T1000 (cell line): ENCODE measurements around the gene TSC22D1.

Experiments used
- DNase-seq: peaks from one replicate; lab custom pipeline; 2025; ENCODE audit warnings: mixed read lengths; lab: John Stamatoyannopoulos, UW

Gene TSC22D1

GRCh38 chr13:44426461-44426860 lies 149.7 kb downstream of the TSC22D1 start:
- DNase-seq, result no peak

DNA sequence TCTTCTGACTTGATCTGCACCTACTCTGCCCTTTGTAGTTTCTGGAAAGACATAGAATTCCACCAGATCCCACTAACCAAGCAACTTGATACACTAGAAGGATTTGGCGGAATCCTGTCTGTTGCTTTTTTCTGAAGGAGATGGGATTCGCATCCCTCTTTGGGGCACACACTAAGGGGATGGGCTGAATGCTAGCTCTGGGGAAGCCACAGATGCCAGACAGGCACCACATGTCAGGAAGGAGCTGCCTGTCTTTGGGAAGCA lies 150.4 kb downstream of the TSC22D1 start:
- no peak for DNase-seq

DNA sequence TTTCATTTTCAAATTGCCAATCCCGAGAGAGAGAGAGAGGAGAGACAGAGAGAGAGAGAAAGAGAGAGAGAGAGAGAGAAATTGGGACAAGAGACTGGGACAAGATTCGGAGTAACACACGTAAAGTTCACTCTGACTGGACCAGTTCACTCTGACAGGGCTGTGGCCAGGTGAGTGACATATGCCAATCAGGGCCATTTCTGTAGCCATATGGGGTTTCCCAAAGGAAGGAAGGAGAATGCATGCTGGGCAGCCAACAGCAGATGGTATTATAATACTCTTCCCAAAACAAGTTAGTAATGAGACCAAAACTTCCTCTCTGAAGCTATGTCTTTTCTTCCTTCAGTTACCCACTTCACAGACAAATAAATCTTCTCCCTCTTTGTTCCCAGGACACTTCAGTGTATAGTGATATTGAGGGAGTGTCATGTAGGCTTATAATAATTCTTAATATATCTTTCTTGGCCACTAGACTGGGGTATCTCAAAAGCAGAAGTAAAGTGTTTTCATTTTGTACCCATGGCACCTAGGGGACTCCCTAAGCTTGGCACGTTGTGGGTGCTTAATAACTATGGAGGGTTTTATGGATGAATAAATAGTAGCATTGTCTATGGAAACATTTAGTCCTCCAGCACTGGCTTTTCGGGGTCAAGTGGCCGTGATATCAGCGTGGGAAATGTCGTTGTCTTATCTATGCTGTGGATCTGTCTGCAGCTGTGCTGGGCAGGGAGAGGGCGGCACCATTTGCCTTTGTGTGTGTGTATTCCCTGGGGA lies 150.9 kb downstream of the TSC22D1 start:
- DNase-seq, result no peak

GRCh38 chr13:44423824-44424223 lies 152.3 kb downstream of the TSC22D1 start:
- DNase-seq, result no peak

- DNase-seq, result no peak
These were observed 153.1 kb downstream of the TSC22D1 start for GRCh38 chr13:44422755-44423643.

- no peak for DNase-seq
These were observed 154.1 kb downstream of the TSC22D1 start for GRCh38 chr13:44421853-44422525.

DNA sequence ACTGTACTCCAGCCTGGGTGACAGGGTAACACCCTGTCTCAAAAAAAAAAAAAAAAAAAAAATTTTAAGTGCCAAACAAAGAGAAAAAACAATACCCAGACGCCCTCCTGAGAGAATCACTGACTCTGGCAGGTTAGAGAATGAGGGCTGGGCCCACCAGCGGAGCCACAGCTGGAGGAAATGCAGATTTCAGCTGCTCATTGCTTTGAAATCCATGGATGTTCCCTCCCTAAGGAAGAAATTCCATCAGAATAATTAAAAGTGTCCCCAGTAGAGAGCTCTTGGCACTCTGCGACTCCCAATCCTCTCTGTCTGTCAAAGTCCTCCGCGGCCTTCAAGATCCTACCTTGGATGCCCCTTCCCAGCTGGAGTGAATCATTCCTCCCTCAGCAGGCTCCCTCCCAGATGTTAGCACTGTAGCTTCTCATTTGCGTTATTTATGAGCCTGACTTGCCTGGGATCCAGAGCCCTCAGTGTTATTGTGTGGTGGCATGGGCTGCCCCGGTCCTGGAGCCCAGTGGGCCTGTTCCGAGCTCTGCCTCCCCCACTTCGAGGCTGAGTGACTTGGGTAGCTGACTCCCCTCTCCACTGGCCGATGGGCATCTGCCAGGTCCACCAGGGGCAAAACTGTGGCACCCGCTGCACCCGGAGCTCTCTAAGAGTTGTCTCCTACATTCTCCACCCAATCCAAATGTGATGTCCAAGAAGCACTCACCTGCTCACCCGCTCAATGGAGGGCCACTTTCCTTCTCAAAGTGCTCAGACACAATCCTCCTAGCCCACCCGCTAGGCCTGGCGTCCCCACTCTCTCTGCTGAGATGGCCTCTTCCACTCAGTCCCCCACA lies 155.5 kb downstream of the TSC22D1 start:
- DNase-seq, result no peak

DNA sequence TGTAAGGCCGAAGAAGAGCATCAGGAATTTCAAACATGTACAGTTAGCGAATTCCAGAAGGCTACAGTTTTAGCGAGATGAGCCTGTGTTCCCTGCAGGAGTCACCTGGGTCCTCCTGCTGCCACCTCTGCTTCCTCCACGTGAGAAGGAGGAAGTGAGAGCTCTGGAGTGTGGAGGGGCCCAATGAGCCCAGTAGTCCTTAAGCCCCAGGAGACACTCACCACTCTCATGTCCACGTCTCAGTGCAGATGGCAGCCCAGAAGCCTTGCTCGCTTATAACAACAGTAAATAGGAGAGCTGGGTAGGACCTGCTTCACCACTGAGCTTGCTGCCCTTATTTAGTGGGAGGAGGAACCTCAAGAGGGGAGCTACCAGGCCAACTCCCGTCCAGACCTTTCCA lies 158.3 kb downstream of the TSC22D1 start:
- no peak for DNase-seq

- no peak for DNase-seq
These were observed 158.7 kb downstream of the TSC22D1 start for GRCh38 chr13:44417446-44417845.

DNA sequence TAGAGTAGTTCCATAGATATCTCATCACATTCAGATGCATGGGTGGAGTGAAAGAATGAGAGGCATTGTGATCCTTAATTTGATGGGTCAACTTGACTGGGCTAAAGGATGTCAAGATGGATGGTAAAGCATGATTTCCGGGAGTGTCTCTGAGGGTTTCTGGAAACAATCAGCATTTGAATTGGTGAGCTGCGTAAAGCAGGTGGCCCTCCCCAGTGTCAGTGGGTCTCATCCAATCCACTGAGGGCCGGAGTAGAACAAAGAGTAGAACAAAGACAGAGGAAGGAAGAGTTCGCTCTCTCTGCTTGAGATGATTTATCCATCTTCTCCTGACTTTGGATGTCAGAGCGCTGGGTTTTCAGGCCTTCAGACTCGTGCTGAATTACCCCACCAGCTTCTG lies 159.4 kb downstream of the TSC22D1 start:
- no peak for DNase-seq

DNA sequence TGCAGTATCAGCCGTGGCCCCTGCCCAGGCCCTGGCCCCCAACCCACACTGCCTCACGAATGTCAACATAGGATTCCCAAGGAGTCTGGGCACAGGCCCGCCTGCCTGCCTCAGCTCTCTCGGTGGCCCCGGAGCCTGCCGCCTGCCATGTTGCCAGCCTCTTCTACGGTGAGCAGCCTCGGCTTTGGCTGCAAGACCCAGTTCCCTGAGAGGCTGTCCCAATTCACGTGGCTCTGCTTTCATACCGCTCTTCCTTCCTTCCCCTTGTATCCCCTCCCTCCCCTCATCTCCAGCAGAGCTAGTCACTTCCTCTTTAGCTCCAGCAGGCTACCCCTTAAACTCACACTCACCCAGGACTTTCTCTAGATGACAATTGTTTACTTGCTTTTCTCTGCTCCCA lies 159.8 kb downstream of the TSC22D1 start:
- no peak for DNase-seq

DNA sequence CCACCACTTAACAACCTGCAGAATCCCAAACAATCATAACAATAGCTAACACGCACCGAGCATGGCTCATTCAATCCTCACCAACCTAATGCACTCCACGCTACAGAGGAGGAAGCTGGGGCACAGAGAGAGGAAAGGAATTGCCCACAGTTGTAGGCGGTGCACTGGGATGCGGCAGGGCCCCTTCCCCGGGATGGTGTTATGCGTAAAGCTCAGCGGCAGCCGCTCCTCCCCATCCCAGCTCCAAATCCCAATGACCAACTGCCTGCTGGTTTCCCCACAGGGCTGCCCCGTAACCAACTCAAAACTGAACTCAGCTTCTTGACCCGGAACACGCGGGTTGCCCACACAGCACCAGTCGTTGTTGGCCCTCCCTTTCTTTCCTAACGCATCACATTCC lies 160.3 kb downstream of the TSC22D1 start:
- no peak for DNase-seq

DNA sequence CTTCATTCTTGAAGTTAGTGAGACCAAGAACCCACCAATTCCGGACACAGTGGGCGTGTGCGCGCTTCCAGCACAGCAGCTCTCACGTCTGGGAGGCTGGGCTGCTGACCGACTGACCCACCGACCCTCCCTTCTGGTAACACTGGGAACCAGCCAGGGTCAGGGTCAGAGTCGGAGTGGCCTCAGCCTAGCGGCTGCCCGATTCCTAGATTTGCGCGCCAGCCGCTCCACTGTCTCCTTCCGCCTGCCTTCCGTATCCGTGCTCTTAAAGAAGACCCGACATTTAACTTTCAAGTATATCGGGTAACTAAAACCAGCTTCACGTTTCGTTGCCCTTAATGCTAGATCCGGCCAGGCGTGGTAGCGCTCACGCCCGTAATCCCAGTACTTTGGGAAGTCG lies 161.4 kb downstream of the TSC22D1 start:
- DNase-seq, result no peak

DNA sequence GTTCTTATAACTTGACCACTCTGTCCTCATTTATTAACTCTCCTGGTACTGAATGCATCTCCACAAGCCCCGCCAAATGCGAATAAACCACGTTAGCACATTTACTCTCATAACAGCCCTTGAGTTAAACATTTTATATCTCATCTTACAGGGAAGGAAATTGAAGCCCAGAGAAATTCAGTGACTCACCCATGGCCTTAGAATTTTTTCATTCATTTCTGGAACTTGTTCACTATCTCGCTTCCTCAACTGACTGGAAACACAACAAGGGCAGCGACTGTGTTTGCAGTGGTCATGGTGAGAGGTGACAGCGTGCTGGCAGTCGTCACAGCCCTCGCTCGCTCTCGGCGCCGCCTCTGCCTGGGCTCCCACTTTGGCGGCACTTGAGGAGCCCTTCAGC lies 163.0 kb downstream of the TSC22D1 start:
- DNase-seq, result no peak

- DNase-seq, result no peak
These were observed 163.7 kb downstream of the TSC22D1 start for GRCh38 chr13:44412346-44412935.

DNA sequence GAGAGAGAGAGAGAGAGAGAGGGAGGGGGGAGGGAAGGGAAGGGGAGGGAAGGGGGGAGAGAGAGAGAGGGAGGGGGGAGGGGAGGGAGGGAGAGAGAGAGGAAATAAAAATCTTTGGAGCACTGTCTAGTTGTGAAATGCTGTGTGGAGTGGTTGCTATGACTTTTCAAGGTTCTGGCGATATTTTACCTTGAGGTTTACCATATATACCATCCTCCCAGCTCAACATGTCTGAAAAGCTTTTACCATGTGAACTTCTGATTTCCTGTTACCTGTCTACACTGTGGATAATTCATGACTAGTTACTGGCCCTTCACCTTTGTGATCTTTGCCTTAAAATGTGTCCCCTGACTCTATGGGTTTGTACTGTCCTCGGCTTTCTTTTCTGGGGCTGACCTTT lies 164.3 kb downstream of the TSC22D1 start:
- no peak for DNase-seq

DNA sequence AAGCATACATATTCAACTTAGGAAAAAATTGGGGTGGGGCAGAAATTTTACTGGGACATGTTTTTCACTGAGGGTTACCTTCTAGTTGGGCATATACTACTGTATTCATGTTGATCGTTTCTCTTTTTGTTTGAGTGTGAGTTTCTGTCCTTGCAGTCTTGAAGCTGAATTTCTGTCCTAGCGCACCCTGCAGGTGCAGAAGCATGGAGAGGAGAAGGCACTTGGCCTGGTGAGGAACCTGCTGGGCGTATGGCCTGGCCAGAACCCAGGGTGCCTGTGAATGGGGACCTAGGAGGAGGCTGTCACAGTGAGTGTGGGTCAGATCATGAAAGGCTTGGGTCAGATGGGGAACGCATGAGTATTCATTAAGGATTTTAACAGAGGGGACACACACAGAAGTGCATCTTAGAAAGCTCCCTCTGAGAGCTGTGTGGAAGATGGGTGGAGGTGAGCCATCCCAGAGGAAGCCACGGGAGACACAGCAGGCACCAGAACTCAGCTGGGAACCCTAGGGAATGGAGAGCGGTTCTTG lies 165.7 kb downstream of the TSC22D1 start:
- DNase-seq, result no peak

- DNase-seq, result no peak
These were observed 166.5 kb downstream of the TSC22D1 start for GRCh38 chr13:44409595-44409994.

GRCh38 chr13:44407891-44408290 lies 168.2 kb downstream of the TSC22D1 start:
- no peak for DNase-seq

DNA sequence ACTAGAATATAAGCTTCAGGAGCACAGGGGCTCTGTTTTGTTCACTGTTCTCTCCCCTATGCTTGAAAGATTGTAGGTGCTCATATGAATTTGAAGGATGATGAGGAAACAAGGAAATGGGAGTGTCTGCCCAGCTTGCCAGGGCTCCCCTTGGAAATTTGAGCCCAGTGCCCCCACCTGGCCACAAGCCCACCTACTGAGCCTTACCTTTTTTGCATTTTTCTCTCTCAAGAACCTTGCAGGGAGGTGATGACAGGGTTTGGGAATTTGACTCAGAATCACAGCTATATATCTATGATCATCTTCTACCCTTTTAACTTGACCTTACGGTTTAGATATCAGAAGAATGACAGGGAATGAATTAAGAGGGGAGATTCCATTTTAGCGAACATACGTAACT lies 168.8 kb downstream of the TSC22D1 start:
- DNase-seq, result no peak

DNA sequence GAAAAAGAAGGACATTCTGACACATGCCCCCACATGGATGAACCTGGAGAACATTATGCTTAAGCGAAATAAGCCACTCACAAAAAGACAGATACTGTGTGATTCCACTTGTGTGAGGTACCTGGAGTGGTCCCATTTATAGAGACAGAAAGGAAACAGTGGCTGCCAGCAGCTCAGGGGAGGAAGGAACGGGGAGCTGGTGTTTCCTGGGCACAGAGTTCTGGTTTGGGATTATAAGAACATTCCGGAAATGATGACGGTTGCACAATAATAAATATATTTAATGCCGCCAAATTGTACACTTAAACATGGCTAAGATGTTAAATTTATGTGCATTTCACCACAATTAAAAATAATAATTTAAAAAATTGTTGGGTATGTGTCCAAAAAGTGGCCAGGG lies 169.5 kb downstream of the TSC22D1 start:
- no peak for DNase-seq
